H9 (cell line): ENCODE results near the gene TMCC1. TPM values are rescaled to one million over a fixed set of nuclear protein-coding genes. Genes with fewer than 3 reads are reported as not detected.

ENCODE experiments used
- DNase-seq: peaks from one replicate; pipeline ENCODE4 v3.0.0-alpha.2; 2017
- H2AFZ ChIP-seq: one replicate; pipeline ENCODE4 v1.6.1; 2013; ENCODE audit warnings: mild to moderate bottlenecking, low read length, control low read depth, moderate library complexity
- H2AK5ac ChIP-seq: 2 replicates; pipeline ENCODE4 v1.6.1; 2013; ENCODE audit warnings: low read length, control low read depth, mixed read lengths; ENCODE audit not compliant: insufficient read length
- H2BK120ac ChIP-seq: one replicate; pipeline ENCODE4 v1.6.1; 2013; ENCODE audit warnings: low read depth, mild to moderate bottlenecking, low read length, control low read depth, inconsistent platforms; ENCODE audit not compliant: poor library complexity, severe bottlenecking
- H2BK12ac ChIP-seq: 2 replicates; pipeline ENCODE4 v1.6.1; 2013; ENCODE audit warnings: low read length, control low read depth, mixed read lengths, low read depth; ENCODE audit not compliant: insufficient read length
- H2BK15ac ChIP-seq: 2 replicates; pipeline ENCODE4 v1.6.1; 2013; ENCODE audit warnings: low read depth, low read length, control low read depth
- H2BK20ac ChIP-seq: one replicate; pipeline ENCODE4 v1.6.1; 2013; ENCODE audit warnings: low read depth, mild to moderate bottlenecking, low read length, control low read depth, inconsistent platforms; ENCODE audit not compliant: poor library complexity, severe bottlenecking
- H2BK5ac ChIP-seq: 2 replicates; pipeline ENCODE4 v1.6.1; 2013; ENCODE audit warnings: low read length, control low read depth, mixed read lengths; ENCODE audit not compliant: insufficient read length
- H3K14ac ChIP-seq: 2 replicates; pipeline ENCODE4 v1.6.1; 2013; ENCODE audit warnings: low read length, control low read depth; ENCODE audit not compliant: insufficient read depth
- H3K18ac ChIP-seq: 2 replicates; pipeline ENCODE4 v1.6.1; 2013; ENCODE audit warnings: low read depth, mild to moderate bottlenecking, mixed read lengths, low read length, control low read depth; ENCODE audit not compliant: insufficient read length
- H3K23ac ChIP-seq: 2 replicates; pipeline ENCODE4 v1.6.1; 2013; ENCODE audit warnings: low read length, control low read depth, mixed read lengths, low read depth; ENCODE audit not compliant: insufficient read length
- H3K23me2 ChIP-seq: 2 replicates; pipeline ENCODE4 v1.6.1; 2013; ENCODE audit warnings: low read depth, mild to moderate bottlenecking, mixed read lengths, low read length, control low read depth; ENCODE audit not compliant: insufficient read length, poor library complexity, severe bottlenecking
- H3K27ac ChIP-seq: 2 replicates; pipeline ENCODE4 v1.5.1; 2013; ENCODE audit warnings: low read length, control low read depth, mixed read lengths, low read depth; ENCODE audit not compliant: insufficient read length
- H3K27me3 ChIP-seq: 2 replicates; pipeline ENCODE4 v1.6.1; 2013; ENCODE audit warnings: low read length, control low read depth, inconsistent platforms; ENCODE audit not compliant: insufficient read depth
- H3K4ac ChIP-seq: 2 replicates; pipeline ENCODE4 v1.6.1; 2013; ENCODE audit warnings: low read depth, mild to moderate bottlenecking, control low read depth, inconsistent platforms, low read length, moderate library complexity
- H3K4me1 ChIP-seq: 2 replicates; pipeline ENCODE4 v1.6.1; 2013; ENCODE audit warnings: low read length, control low read depth, inconsistent platforms; ENCODE audit not compliant: insufficient read depth
- H3K4me2 ChIP-seq: 2 replicates; pipeline ENCODE4 v1.6.1; 2013; ENCODE audit warnings: low read length, control low read depth, mixed read lengths; ENCODE audit not compliant: insufficient read length, insufficient read depth
- H3K56ac ChIP-seq: 2 replicates; pipeline ENCODE4 v1.6.1; 2013; ENCODE audit warnings: low read depth, mild to moderate bottlenecking, mixed read lengths, low read length, control low read depth; ENCODE audit not compliant: insufficient read length
- H3K79me1 ChIP-seq: 2 replicates; pipeline ENCODE4 v1.6.1; 2013; ENCODE audit warnings: low read depth, mild to moderate bottlenecking, moderate library complexity, low read length, control low read depth, inconsistent platforms; ENCODE audit not compliant: insufficient read depth, poor library complexity, severe bottlenecking
- H3K79me2 ChIP-seq: 2 replicates; pipeline ENCODE4 v1.6.1; 2013; ENCODE audit warnings: low read length, control low read depth, inconsistent platforms; ENCODE audit not compliant: insufficient read depth
- H3K9ac ChIP-seq: 2 replicates; pipeline ENCODE4 v1.6.1; 2013; ENCODE audit warnings: low read length, control low read depth, mixed read lengths; ENCODE audit not compliant: insufficient read length; ENCODE audit errors: extremely low read depth
- H3K9me3 ChIP-seq: one replicate; pipeline ENCODE4 v1.6.1; 2013; ENCODE audit warnings: low read depth, low read length, inconsistent platforms; ENCODE audit not compliant: control insufficient read depth
- H3T11ph ChIP-seq: one replicate; pipeline ENCODE4 v1.6.1; 2013; ENCODE audit warnings: mild to moderate bottlenecking, low read length, control low read depth, inconsistent platforms
- H4K20me1 ChIP-seq: one replicate; pipeline ENCODE4 v1.6.1; 2013; ENCODE audit not compliant: control insufficient read depth, insufficient read length, insufficient read depth
- H4K5ac ChIP-seq: 2 replicates; pipeline ENCODE4 v1.6.1; 2013; ENCODE audit warnings: low read depth, mild to moderate bottlenecking, mixed read lengths, low read length, control low read depth; ENCODE audit not compliant: insufficient read length
- H4K8ac ChIP-seq: replicated peaks from 2 replicates; pipeline ENCODE4 v1.6.1; 2013; ENCODE audit warnings: low read length, control low read depth, mixed read lengths, low read depth; ENCODE audit not compliant: insufficient read length
- H4K91ac ChIP-seq: 2 replicates; pipeline ENCODE4 v1.6.1; 2013; ENCODE audit warnings: low read depth, mild to moderate bottlenecking, moderate library complexity, mixed read lengths, low read length, control low read depth; ENCODE audit not compliant: insufficient read length
- H3K27ac Mint-ChIP-seq, 3 experiments: 2 replicates in 2 of 3; 3 replicates in 1 of 3; pipeline ENCODE4 v1.8.0; 2020 to 2021; ENCODE audit warnings: mixed read lengths in 3 of 3, mild to moderate bottlenecking in 1 of 3, moderate library complexity in 1 of 3
- H3K27me3 Mint-ChIP-seq: 2 replicates; pipeline ENCODE4 v1.8.0; 2021; ENCODE audit warnings: low read depth, mild to moderate bottlenecking, moderate library complexity, mixed read lengths
- H3K36me3 Mint-ChIP-seq, 3 experiments: 2 replicates in 2 of 3; 3 replicates in 1 of 3; pipeline ENCODE4 v1.8.0; 2020 to 2021; ENCODE audit warnings: low read depth in 3 of 3, mixed read lengths in 3 of 3; ENCODE audit not compliant: insufficient read depth in 1 of 3
- H3K4me1 Mint-ChIP-seq, 2 experiments: 2 replicates each; pipeline ENCODE4 v1.8.0; 2020; ENCODE audit warnings: mixed read lengths in 2 of 2
- H3K4me3 Mint-ChIP-seq, 2 experiments: 2 replicates in 1 of 2; 3 replicates in 1 of 2; pipeline ENCODE4 v1.8.0; 2020 to 2021; ENCODE audit warnings: mild to moderate bottlenecking in 2 of 2, mixed read lengths in 2 of 2, moderate library complexity in 1 of 2
- H3K9me3 Mint-ChIP-seq, 2 experiments: 2 replicates in 1 of 2; 3 replicates in 1 of 2; pipeline ENCODE4 v1.8.0; 2020; ENCODE audit warnings: mild to moderate bottlenecking in 2 of 2, mixed read lengths in 2 of 2, moderate library complexity in 1 of 2
- CTCF ChIP-seq: fragments of 200-600 bp; sonication (generic); conservative IDR thresholded peaks from 3 replicates; pipeline ENCODE4 v1.8.0; 2021; ENCODE audit warnings: antibody characterized with exemption, mild to moderate bottlenecking
- WGBS: extraction: QIAGEN DNeasy Blood & Tissue Kit; methylation state at CpG from one replicate; pipeline ENCODE4 v1.1.7; 2013; ENCODE audit warnings: missing lambda C conversion rate, low lambda C conversion rate, mixed read lengths; ENCODE audit not compliant: insufficient read length; ENCODE audit errors: extremely low coverage; 5-methylcytosine and 5-hydroxymethylcytosine counted together
- total RNA-seq: library from RNA; stranded (reverse); gene quantifications from 2 replicates; pipeline ENCODE4 v1.2.1, GENCODE V29; 2021

The TMCC1 gene
- total RNA-seq, 1 experiment from 2014 or later: 24.4 TPM

GRCh38 chr3:129610276-129610675, 283.2 kb downstream of the TMCC1 start:
- H2BK12ac ChIP-seq: no peak overlapping the region
- no peak overlapping the region for H2BK5ac ChIP-seq
- peaks cover 20% of the 10 kb centered on the region for H3K27me3 Mint-ChIP-seq
- no peak overlapping the region for H2AFZ ChIP-seq
- no peak overlapping the region for H4K8ac ChIP-seq
- no peak overlapping the region for H3K27ac ChIP-seq
- no peak overlapping the region for H4K5ac ChIP-seq
- H3T11ph ChIP-seq: no peak overlapping the region
- H3K27me3 ChIP-seq: peaks cover 3% of the 10 kb centered on the region; the same call in 1 of the 2 replicates
- peaks cover 12% of the 10 kb centered on the region for H3K23me2 ChIP-seq
- peaks cover 2 to 3% of the 10 kb centered on the region in 2 experiments; a peak in 2 of 5 replicates for H3K9me3 Mint-ChIP-seq
- peaks cover 2% of the 10 kb centered on the region for H3K4me1 ChIP-seq
- no peak overlapping the region for H3K56ac ChIP-seq
- H3K79me1 ChIP-seq: no peaks in the 10 kb centered on the region
- WGBS: no CpG with 5 or more reads among the region's 10 CpGs
- H3K4me1 Mint-ChIP-seq: peaks cover 29% of the 10 kb centered on the region in 2 experiments
- H3K79me2 ChIP-seq: no peaks in the 10 kb centered on the region
- H3K4me3 Mint-ChIP-seq: no peak overlapping the region
- peaks cover 0 to 2% (median 0%) of the 10 kb centered on the region in 3 experiments; a peak in 1 of 7 replicates for H3K36me3 Mint-ChIP-seq
- no peak overlapping the region for H2BK15ac ChIP-seq
- H2BK20ac ChIP-seq: no peak overlapping the region
- H3K18ac ChIP-seq: no peak overlapping the region
- no peak overlapping the region for H4K91ac ChIP-seq
- H4K20me1 ChIP-seq: no peaks in the 10 kb centered on the region
- no peak overlapping the region for H2AK5ac ChIP-seq
- H3K4me2 ChIP-seq: no peak overlapping the region
- DNase-seq: no peak
- H3K9me3 ChIP-seq: no peaks in the 10 kb centered on the region
- H3K4ac ChIP-seq: no peak overlapping the region
- H3K9ac ChIP-seq: no peak overlapping the region
- H3K27ac Mint-ChIP-seq: no peak overlapping the region
- no peak overlapping the region for H3K23ac ChIP-seq
- TF ChIP-seq CTCF: no peak
- no peak overlapping the region for H2BK120ac ChIP-seq
- no peak overlapping the region for H3K14ac ChIP-seq
